ENCODE results near the gene RPL35.

Gene RPL35

GRCh38 chr9:124884376-124884775 lies 22.6 kb upstream of the RPL35 start:
- TF ChIP-seq GATA3 (IDR thresholded peaks at IDR 0.05; ENCODE audit: low read depth, low read length) (no peak), GATA2 (IDR thresholded peaks at IDR 0.05; ENCODE audit: low read depth, low read length) (no peak)

- no peak for TF ChIP-seq GATA2 (IDR thresholded peaks at IDR 0.05; ENCODE audit: low read depth, low read length)
- TF ChIP-seq GATA3 (IDR thresholded peaks at IDR 0.05; ENCODE audit: low read depth, low read length) = no peak
Measured at GRCh38 chr9:124882231-124882630, 20.5 kb upstream of the RPL35 start.

GRCh38 chr9:124881138-124881743 lies 19.5 kb upstream of the RPL35 start:
- TF ChIP-seq GATA2 (IDR thresholded peaks at IDR 0.05; ENCODE audit: low read depth, low read length) = no peak
- no peak for TF ChIP-seq GATA3 (IDR thresholded peaks at IDR 0.05; ENCODE audit: low read depth, low read length)

GRCh38 chr9:124880501-124880900 lies 18.7 kb upstream of the RPL35 start:
- no peak for TF ChIP-seq GATA3 (IDR thresholded peaks at IDR 0.05; ENCODE audit: low read depth, low read length)
- TF ChIP-seq GATA2 (IDR thresholded peaks at IDR 0.05; ENCODE audit: low read depth, low read length) = no peak

GRCh38 chr9:124879226-124879625 lies 17.5 kb upstream of the RPL35 start:
- TF ChIP-seq GATA3 (IDR thresholded peaks at IDR 0.05; ENCODE audit: low read depth, low read length) (no peak), GATA2 (IDR thresholded peaks at IDR 0.05; ENCODE audit: low read depth, low read length) (no peak)

- no peak for TF ChIP-seq GATA2 (IDR thresholded peaks at IDR 0.05; ENCODE audit: low read depth, low read length)
- TF ChIP-seq GATA3 (IDR thresholded peaks at IDR 0.05; ENCODE audit: low read depth, low read length) = no peak
Measured at GRCh38 chr9:124878518-124878917, 16.8 kb upstream of the RPL35 start.

GRCh38 chr9:124878021-124878420 lies 16.3 kb upstream of the RPL35 start:
- TF ChIP-seq GATA2 (IDR thresholded peaks at IDR 0.05; ENCODE audit: low read depth, low read length) (no peak), GATA3 (IDR thresholded peaks at IDR 0.05; ENCODE audit: low read depth, low read length) (no peak)

- TF ChIP-seq GATA2 (IDR thresholded peaks at IDR 0.05; ENCODE audit: low read depth, low read length) (no peak), GATA3 (IDR thresholded peaks at IDR 0.05; ENCODE audit: low read depth, low read length) (no peak)
Measured at GRCh38 chr9:124877021-124877782, 15.4 kb upstream of the RPL35 start.

- TF ChIP-seq GATA3 (IDR thresholded peaks at IDR 0.05; ENCODE audit: low read depth, low read length) (no peak), GATA2 (IDR thresholded peaks at IDR 0.05; ENCODE audit: low read depth, low read length) (no peak)
Measured at GRCh38 chr9:124875501-124875900, 13.7 kb upstream of the RPL35 start.

GRCh38 chr9:124873664-124874063 lies 11.9 kb upstream of the RPL35 start:
- no peak for TF ChIP-seq GATA3 (IDR thresholded peaks at IDR 0.05; ENCODE audit: low read depth, low read length)
- no peak for TF ChIP-seq GATA2 (IDR thresholded peaks at IDR 0.05; ENCODE audit: low read depth, low read length)

GRCh38 chr9:124871156-124871561 lies 9.4 kb upstream of the RPL35 start:
- TF ChIP-seq GATA2 (IDR thresholded peaks at IDR 0.05; ENCODE audit: low read depth, low read length) (no peak), GATA3 (IDR thresholded peaks at IDR 0.05; ENCODE audit: low read depth, low read length) (no peak)

- TF ChIP-seq GATA2 (IDR thresholded peaks at IDR 0.05; ENCODE audit: low read depth, low read length) = no peak
- no peak for TF ChIP-seq GATA3 (IDR thresholded peaks at IDR 0.05; ENCODE audit: low read depth, low read length)
Measured at GRCh38 chr9:124870723-124871122, 9.0 kb upstream of the RPL35 start.

GRCh38 chr9:124869986-124870560 lies 8.3 kb upstream of the RPL35 start:
- TF ChIP-seq GATA2 (IDR thresholded peaks at IDR 0.05; ENCODE audit: low read depth, low read length) = no peak
- TF ChIP-seq GATA3 (IDR thresholded peaks at IDR 0.05; ENCODE audit: low read depth, low read length) = no peak

- TF ChIP-seq GATA2 (IDR thresholded peaks at IDR 0.05; ENCODE audit: low read depth, low read length) (no peak), GATA3 (IDR thresholded peaks at IDR 0.05; ENCODE audit: low read depth, low read length) (no peak)
Measured at GRCh38 chr9:124869466-124869985, 7.8 kb upstream of the RPL35 start.
